BLaER1 treated with 17β-estradiol and CSF1 and Interleukin-3, amounts not matched to agents 10 nM and 100 nM (cell line): Measurements from ENCODE around the gene NFAT5.
"Not testable (repeated sequence)": the region's sequence is repeated elsewhere in the genome, so short reads cannot be mapped to it uniquely, and the experiment has no call there.

Source experiments
- H3K27ac ChIP-seq, 11 experiments: shearing (Covaris generic); formaldehyde crosslinking; 2 replicates each; pipeline ENCODE4 v1.8.1; 2022
- H3K27me3 ChIP-seq, 11 experiments: shearing (Covaris generic); formaldehyde crosslinking; 2 replicates each; pipeline ENCODE4 v1.8.1; 2022
- H3K36me3 ChIP-seq, 11 experiments: shearing (Covaris generic); formaldehyde crosslinking; 2 replicates each; pipeline ENCODE4 v1.8.1; 2022
- H3K4me1 ChIP-seq, 10 experiments: shearing (Covaris generic); formaldehyde crosslinking; 2 replicates each; pipeline ENCODE4 v1.8.1; 2022
- H3K4me2 ChIP-seq, 11 experiments: shearing (Covaris generic); formaldehyde crosslinking; 2 replicates each; pipeline ENCODE4 v1.8.1; 2022
- H3K4me3 ChIP-seq, 10 experiments: shearing (Covaris generic); formaldehyde crosslinking; 2 replicates each; pipeline ENCODE4 v1.8.1; 2022
- H3K9ac ChIP-seq, 11 experiments: shearing (Covaris generic); formaldehyde crosslinking; 2 replicates each; pipeline ENCODE4 v1.8.1; 2022
- H3K9me3 ChIP-seq, 11 experiments: shearing (Covaris generic); formaldehyde crosslinking; replicated peaks in 1 of 11; 2 replicates each; pipeline ENCODE4 v1.8.1; 2022
- H4K20me1 ChIP-seq, 11 experiments: shearing (Covaris generic); formaldehyde crosslinking; 2 replicates each; pipeline ENCODE4 v1.8.1; 2022
- Cebpa-rat ChIP-seq, 11 experiments: shearing (Covaris generic); IDR thresholded peaks; 2 replicates each; pipeline ENCODE4 v1.8.1; 2022

Gene NFAT5

GRCh38 chr16:69579783-69580481 is 14.2 kb downstream of the NFAT5 start:
- TF ChIP-seq Cebpa-rat (IDR thresholded peaks at IDR 0.05), result no peak
- Histone ChIP-seq H4K20me1 (peaks cover 24 to 99% (median 75%) of the 10 kb centered on the region in 11 experiments; a peak in 21 of 22 replicates), H3K4me2 (no peak overlapping the region), H3K27me3 (no peaks in the 10 kb centered on the region), H3K9me3 (peaks cover 0 to 8% (median 6%) of the 10 kb centered on the region in 11 experiments; a peak in 7 of 22 replicates), H3K4me1 (peaks cover 0 to 6% (median 0%) of the 10 kb centered on the region in 10 experiments; a peak in 4 of 20 replicates), H3K27ac (no peak overlapping the region), H3K36me3 (peaks cover 14 to 66% (median 38%) of the 10 kb centered on the region in 11 experiments; a peak in 21 of 22 replicates), H3K9ac (no peak overlapping the region), H3K4me3 (no peak overlapping the region)

DNA sequence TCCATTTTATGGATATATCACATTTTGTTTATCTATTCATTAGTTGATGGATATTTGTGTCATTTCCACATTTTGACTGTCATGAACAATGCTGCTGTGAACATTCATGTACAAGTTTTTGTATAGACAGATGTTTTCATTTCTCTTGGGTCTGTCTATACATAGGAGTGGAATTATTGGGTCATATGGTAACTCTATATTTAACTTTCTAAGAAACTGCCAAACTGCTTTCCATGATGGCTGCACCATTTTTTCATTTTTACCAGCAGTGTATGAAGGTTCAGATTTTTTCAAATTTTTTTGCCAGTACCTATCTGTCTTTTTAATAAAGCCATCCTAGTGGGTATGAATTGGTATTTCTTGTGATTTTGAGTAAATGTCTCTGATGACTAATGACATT is 15.5 kb downstream of the NFAT5 start:
- no peak for TF ChIP-seq Cebpa-rat (IDR thresholded peaks at IDR 0.05)
- H3K4me3 ChIP-seq, result no peak overlapping the region
- peaks cover 0 to 6% (median 0%) of the 10 kb centered on the region in 10 experiments; a peak in 4 of 20 replicates for H3K4me1 ChIP-seq
- H3K36me3 ChIP-seq, result peaks cover 10 to 72% (median 34%) of the 10 kb centered on the region in 11 experiments; a peak in 21 of 22 replicates
- H3K27ac ChIP-seq, result no peak overlapping the region
- H4K20me1 ChIP-seq, result peaks cover 20 to 99% (median 81%) of the 10 kb centered on the region in 11 experiments; a peak in 21 of 22 replicates
- no peaks in the 10 kb centered on the region for H3K27me3 ChIP-seq
- no peak overlapping the region for H3K4me2 ChIP-seq
- H3K9ac ChIP-seq, result no peak overlapping the region
- peaks cover 0 to 8% (median 6%) of the 10 kb centered on the region in 11 experiments; a peak in 7 of 22 replicates for H3K9me3 ChIP-seq

- H3K9ac ChIP-seq, H3K27me3 ChIP-seq, H3K4me3 ChIP-seq, H3K27ac ChIP-seq, H3K4me2 ChIP-seq, H3K9me3 ChIP-seq: not testable (repeated sequence)
- Histone ChIP-seq H4K20me1 (peaks cover 13 to 100% (median 75%) of the 10 kb centered on the region in 11 experiments; a peak in 21 of 22 replicates), H3K4me1 (peaks cover 0 to 18% (median 5%) of the 10 kb centered on the region in 10 experiments; a peak in 14 of 20 replicates), H3K36me3 (peaks cover 18 to 78% (median 39%) of the 10 kb centered on the region in 11 experiments; a peak in 21 of 22 replicates)
Observed at GRCh38 chr16:69584493-69584892, 18.7 kb downstream of the NFAT5 start.

DNA sequence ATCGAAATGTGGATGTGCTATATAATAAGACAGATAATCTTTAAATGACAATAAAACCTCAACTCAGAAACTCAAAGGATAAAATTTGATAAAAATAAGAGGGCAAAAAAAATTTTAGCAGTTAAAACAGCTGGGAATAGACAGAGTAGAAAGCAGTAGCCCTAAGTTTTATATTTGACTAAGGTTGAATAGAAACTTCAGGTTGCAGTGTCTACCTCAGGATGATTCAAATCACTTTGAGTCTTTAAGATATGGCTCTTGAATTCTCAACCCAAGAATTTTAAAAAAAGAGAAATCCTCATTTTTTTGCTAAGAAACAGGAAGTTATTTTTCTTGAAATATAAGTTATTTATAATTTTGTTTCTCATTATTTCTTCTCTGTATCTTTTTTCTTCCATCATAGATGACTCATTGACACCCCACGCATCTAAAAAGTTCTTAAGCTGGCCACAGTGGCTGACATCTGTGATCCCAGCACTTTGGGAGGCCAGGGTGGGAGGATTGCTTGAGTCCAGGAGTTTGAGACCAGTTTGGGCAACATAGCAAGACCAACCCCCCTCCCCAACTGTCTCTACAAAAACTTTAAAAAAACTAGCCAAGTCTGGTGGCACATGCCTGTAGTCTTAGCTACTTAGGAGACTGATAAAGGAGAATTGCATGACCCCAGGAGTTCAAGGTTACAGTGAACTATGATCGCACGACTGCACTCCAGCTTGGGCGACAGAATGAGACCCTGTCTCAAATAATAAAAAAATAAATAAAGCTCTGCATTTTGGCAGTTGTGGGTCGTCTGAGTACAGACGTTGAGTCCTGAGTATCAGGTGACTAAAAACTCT is 23.9 kb downstream of the NFAT5 start:
- Histone ChIP-seq H3K9me3 (no peaks in the 10 kb centered on the region; a peak in 1 of 22 replicates), H3K27ac (peak overlapping the region in 2 of 11 experiments; percentile 8 to 37; a peak in 1 of 22 replicates), H3K4me2 (peak overlapping the region in 4 of 11 experiments; percentile 8 to 70 (median 50); a peak in 8 of 22 replicates), H3K36me3 (peaks cover 8 to 59% (median 37%) of the 10 kb centered on the region in 11 experiments; a peak in 20 of 22 replicates), H3K4me3 (no peak overlapping the region), H3K9ac (no peak overlapping the region), H3K4me1 (peaks cover 0 to 38% (median 7%) of the 10 kb centered on the region in 10 experiments; a peak in 11 of 20 replicates), H3K27me3 (no peaks in the 10 kb centered on the region), H4K20me1 (peaks cover 9 to 99% (median 76%) of the 10 kb centered on the region in 11 experiments; a peak in 21 of 22 replicates)
- TF ChIP-seq Cebpa-rat (IDR thresholded peaks at IDR 0.05), result no peak

DNA sequence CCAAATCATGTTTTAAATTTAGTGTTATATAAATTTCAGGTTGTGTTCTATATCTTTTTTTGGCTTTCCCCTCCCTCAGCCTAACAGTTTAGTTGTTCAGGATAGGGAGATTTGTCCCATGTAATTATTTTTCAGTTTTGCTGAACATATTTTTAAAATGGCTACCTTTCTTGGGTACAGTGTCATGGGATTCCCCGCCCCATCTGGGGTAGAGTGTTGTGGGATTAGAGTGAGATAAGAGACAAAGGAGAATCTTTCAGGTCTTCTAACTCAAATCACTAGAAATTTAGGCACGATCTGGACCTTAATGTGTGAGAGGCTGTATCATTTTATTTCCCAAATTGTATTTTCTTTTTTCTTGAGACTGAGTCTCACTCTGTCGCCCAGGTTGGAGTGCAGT is 24.8 kb downstream of the NFAT5 start:
- Histone ChIP-seq H3K4me2 (no peak overlapping the region), H3K4me3 (no peak overlapping the region), H4K20me1 (peaks cover 9 to 99% (median 74%) of the 10 kb centered on the region in 11 experiments; a peak in 21 of 22 replicates), H3K9me3 (peaks cover 0 to 4% (median 0%) of the 10 kb centered on the region in 11 experiments; a peak in 2 of 22 replicates), H3K27ac (no peak overlapping the region), H3K4me1 (peaks cover 0 to 38% (median 7%) of the 10 kb centered on the region in 10 experiments; a peak in 11 of 20 replicates), H3K36me3 (peaks cover 18 to 59% (median 42%) of the 10 kb centered on the region in 11 experiments; a peak in 20 of 22 replicates), H3K9ac (no peak overlapping the region), H3K27me3 (no peaks in the 10 kb centered on the region)
- TF ChIP-seq Cebpa-rat (IDR thresholded peaks at IDR 0.05), result no peak

DNA sequence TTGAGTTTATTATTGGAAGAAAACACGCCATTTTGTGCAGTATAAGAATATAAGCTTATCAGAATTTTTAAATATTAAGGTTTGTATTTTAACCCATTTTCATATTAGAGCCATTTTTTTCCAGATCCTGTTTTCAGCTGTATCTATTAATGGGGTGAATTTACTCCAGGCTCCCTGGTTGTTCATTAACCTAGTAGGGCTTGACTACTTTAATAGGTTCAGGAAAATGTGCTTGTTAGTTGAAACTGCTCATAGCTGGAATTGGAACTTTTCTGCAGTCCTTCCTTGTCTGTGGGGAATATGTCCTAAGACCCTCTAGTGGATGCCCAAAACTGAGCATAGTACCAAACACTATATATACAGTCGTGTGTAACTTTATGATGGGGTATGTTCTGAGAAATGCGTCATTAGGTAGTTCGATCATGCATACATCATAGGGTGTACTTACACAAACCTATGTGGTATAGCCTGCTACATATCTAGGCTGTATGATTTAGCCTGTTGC is 28.0 kb downstream of the NFAT5 start:
- Histone ChIP-seq H3K27ac (no peak overlapping the region), H3K4me1 (peaks cover 0 to 30% (median 7%) of the 10 kb centered on the region in 10 experiments; a peak in 11 of 20 replicates), H3K4me3 (no peak overlapping the region), H3K9ac (no peak overlapping the region), H4K20me1 (peaks cover 6 to 99% (median 64%) of the 10 kb centered on the region in 11 experiments; a peak in 20 of 22 replicates), H3K36me3 (peaks cover 8 to 57% (median 27%) of the 10 kb centered on the region in 11 experiments; a peak in 20 of 22 replicates), H3K27me3 (no peaks in the 10 kb centered on the region), H3K9me3 (peaks cover 0 to 4% (median 0%) of the 10 kb centered on the region in 11 experiments; a peak in 2 of 22 replicates), H3K4me2 (no peak overlapping the region)
- TF ChIP-seq Cebpa-rat (IDR thresholded peaks at IDR 0.05), result no peak

DNA sequence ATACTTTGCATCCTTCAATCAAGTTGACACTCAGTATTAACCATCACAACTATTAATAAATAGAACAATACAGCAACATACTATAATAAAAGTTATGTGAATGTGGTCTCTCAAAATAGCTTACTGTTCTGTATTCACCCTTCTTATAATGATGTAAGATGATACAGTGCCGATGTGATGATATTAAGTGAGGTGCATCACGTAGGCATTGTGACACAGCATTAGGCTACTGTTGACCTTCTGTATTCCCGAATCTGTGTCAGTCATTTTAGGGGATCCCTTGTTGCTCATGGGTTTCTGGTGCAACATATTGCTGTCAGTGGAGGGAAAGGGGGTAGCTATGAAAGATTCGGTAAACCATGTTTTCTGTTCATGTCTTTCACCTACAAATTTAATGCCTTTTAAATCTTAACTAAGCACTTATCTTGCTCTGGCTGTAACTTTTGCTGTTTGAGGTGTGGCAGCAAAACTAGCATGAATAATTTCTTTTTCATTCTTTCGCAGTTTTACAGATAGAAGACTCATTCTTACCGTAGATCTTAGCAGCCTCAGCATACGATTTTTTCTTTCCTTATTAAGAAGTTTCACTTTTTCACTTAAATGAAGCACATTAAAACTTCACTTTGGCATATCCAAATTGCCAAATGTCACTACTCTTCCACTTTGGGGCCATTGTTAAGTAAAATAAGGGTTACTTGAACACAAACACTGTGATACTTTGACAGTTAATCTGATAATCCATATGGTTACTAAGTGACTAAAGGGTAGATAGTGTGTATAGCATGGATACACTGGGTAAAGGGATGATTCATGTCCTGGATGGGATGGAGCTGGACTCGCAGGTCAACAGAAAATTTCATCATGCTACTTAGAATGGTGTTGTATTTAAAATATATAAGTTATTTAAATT is 29.6 kb downstream of the NFAT5 start:
- Histone ChIP-seq H3K4me1 (peaks cover 0 to 30% (median 0%) of the 10 kb centered on the region in 10 experiments; a peak in 7 of 20 replicates), H3K36me3 (peaks cover 8 to 57% (median 27%) of the 10 kb centered on the region in 11 experiments; a peak in 20 of 22 replicates), H4K20me1 (peaks cover 18 to 99% (median 66%) of the 10 kb centered on the region in 11 experiments; a peak in 20 of 22 replicates), H3K9ac (no peak overlapping the region), H3K4me3 (no peak overlapping the region), H3K27ac (no peak overlapping the region), H3K4me2 (no peak overlapping the region), H3K27me3 (no peaks in the 10 kb centered on the region), H3K9me3 (peaks cover 0 to 4% (median 0%) of the 10 kb centered on the region in 11 experiments; a peak in 2 of 22 replicates)
- no peak for TF ChIP-seq Cebpa-rat (IDR thresholded peaks at IDR 0.05)
